22Rv1 (cell line): ENCODE data around the gene ZDHHC1.

Experiments used
- H3K27ac ChIP-seq: fragments of 450-650 bp; 2 replicates; pipeline ENCODE4 v1.5.1; 2017
- CTCF ChIP-seq: fragments of 450-650 bp; IDR thresholded peaks from 2 replicates; pipeline ENCODE4 v1.5.1; 2017; ENCODE audit warnings: mild to moderate bottlenecking
- ZFX ChIP-seq: fragments of 450-650 bp; IDR thresholded peaks from 2 replicates; pipeline ENCODE4 v1.6.1; 2017; ENCODE audit warnings: antibody characterized with exemption, borderline replicate concordance

Gene ZDHHC1

GRCh38 chr16:67407176-67407787 is 9.0 kb downstream of the ZDHHC1 start:
- TF ChIP-seq CTCF, result no peak
- no peak for TF ChIP-seq ZFX
- H3K27ac ChIP-seq, result no peak overlapping the region

- no peak overlapping the region for H3K27ac ChIP-seq
- TF ChIP-seq CTCF (no peak), ZFX (no peak)
Measured at GRCh38 chr16:67406111-67406971, 9.9 kb downstream of the ZDHHC1 start.

GRCh38 chr16:67405336-67405735 is 10.9 kb downstream of the ZDHHC1 start:
- peak overlapping the region; percentile 96 for H3K27ac ChIP-seq
- TF ChIP-seq CTCF, result no peak
- TF ChIP-seq ZFX, result no peak

GRCh38 chr16:67404740-67405226 is 11.5 kb downstream of the ZDHHC1 start:
- peak overlapping the region; percentile 96 for H3K27ac ChIP-seq
- TF ChIP-seq CTCF (no peak), ZFX (no peak)

GRCh38 chr16:67403976-67404555 is 12.2 kb downstream of the ZDHHC1 start:
- H3K27ac ChIP-seq, result peak overlapping the region; percentile 96
- TF ChIP-seq ZFX, result no peak
- TF ChIP-seq CTCF, result no peak

GRCh38 chr16:67400901-67401300 is 15.4 kb downstream of the ZDHHC1 start:
- no peak overlapping the region for H3K27ac ChIP-seq
- TF ChIP-seq ZFX, result no peak
- no peak for TF ChIP-seq CTCF
